NCI-H128 (cell line): ENCODE data around the gene VAMP5.
A peak's percentile ranks its signal among the peaks of the same experiment; 100 is the strongest.
"Not testable (repeated sequence)": the region's sequence is repeated elsewhere in the genome, so short reads cannot be mapped to it uniquely, and the experiment has no call there.

ENCODE experiments used
- DNase-seq: peaks from one replicate; lab custom pipeline; 2025; ENCODE audit not compliant: unreplicated experiment; lab: John Stamatoyannopoulos, UW

Gene VAMP5

DNA sequence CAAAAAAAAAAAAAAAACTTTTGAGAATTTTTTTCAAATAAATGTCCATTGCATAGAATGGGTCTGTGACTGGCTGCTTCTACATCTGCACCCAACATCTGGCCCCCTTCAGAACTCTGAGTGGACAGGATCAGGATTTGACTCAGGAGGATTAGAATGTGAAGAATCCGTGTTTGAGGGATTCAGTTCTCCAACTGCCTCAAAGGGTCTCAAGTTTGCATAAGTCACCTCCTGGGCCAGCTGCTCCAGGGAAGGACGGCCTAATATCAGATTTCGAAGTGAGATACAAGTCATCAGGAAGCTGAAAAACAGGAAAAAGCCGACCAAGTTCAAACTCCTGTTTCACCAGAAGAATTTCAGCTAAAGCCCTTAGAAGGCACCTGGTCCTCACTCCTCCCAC, 34.4 kb upstream of the VAMP5 start:
- DNase-seq, result no peak

DNA sequence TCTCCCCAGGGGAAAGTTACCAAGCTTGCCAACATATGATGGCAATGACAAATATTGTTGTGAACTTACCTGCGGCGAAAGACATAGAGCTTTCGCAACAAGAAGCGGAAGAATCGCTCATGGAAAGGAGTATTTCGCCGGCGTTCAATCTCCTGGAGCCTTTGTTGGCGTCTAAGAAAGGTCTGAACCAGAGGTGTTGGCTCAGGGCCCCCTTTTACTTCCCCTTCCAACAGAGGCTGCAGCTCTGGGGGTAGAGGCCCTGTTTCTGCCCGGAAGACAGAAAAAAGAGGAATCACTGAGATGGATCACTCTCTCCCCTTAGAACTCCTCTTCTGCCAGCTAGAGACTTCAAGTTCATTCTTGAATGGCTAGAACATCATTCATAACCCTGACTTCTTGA, 33.7 kb upstream of the VAMP5 start:
- DNase-seq, result no peak

DNA sequence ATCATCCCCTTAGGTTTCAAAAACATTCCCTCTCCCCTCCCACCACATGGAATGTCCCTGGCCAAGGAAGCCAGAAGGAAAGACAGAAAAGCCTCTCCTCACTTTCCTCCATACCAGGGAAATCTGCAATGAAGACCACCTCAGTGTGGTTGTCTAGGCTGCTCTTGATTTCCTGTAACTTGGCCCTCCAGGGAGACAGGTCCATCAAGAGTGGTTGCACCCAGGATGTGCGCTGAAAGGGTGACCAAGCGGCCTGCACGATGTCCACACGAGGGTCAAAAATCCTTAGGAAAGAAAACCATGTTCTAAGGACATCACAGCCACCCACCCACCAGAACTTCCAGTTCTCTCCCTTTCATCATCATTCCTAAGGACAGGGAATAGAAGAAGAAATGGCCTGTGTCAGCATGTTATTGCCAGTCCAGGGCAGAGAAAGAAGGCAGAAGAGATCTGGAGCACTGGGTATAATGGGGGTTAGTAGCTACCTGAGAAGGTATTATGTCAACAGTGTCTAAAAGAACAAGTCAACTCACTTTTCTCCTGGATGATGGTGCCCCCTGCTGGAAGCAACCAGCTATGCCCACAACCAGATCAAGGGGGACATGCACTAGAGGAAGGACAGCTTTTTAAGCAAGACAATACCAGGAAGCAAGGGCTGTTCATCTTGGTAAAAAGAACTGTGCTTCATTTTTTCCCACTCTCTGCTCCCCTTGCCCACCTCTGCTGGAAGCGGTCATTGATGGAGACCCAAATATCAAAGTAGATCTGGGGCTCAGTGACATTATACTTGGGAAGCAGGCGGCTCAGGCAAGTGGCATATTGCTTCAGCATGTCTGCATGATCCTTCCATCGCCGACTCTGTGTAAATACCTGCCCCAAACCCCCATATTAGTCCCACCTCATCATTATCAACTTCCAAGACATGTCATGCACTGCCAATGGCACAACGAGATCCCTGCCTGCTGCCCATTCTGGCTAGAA, 32.2 kb upstream of the VAMP5 start:
- peak; percentile 63 for DNase-seq

DNA sequence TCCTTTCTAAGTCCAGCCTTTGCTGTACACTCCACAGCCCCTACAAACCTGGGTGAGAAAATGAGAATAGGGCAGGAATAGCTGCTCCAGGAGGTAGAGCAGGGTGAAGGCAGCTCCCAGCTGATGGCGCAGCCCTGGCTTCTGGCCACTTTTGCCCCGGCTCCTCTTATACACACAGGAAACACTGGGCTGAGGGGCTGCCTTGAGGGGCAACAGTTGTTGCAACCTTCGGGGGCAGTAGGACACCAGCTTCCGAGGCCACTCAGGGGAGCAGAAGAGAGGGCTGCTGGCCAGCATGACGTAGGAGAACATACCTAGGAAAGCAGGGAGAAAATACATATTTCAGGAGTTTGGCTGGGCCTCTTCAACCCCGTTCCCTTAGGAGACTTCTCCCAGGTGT, 31.0 kb upstream of the VAMP5 start:
- DNase-seq, result no peak

DNA sequence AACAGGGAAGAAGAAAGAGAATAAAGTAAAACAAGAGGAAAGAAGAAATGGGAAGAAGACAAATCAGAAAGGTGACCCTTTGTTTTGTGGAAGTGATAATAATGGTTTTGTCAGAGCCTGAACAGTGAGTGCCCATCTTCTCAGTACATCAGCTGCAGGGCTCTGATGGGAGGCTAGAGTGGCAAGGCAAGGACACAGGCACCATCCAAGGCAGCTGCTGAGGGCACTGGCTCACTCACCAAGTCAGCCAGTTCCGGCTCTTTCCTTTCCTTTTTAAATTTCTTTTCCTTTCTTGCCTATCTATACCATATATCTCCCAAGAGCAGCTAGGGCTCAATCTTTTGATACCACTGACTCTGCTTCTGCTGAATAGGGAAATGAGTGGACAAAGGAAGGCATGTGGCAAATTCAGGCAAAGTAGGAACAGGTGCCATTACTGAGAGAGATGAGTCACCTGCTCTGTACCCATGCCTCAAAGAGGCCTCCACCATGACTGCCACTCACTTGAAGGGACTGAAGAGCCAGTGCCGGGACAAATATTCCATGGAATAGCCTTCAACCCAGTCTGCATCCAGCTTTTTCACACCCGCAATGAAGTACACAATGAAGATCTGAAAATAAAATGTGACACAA, 29.1 kb upstream of the VAMP5 start:
- DNase-seq, result no peak

DNA sequence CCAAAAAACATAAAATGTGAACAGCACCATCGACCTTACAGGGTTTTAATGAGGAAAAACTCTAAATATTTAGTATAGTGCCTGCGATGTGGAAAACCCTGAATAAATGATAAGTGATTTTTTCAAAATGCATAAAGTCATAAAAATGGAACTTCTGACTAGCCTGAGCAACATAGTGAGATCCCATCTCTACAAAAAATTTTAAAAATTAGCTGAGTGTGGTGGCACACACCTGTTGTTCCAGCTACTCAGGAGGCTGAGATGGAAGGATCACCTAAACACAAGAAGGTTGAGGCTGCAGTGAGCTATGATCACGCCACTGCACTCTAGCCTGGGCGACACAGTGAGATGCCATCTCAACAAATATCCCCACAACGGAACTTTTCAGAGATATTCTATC, 27.1 kb upstream of the VAMP5 start:
- no peak for DNase-seq

DNA sequence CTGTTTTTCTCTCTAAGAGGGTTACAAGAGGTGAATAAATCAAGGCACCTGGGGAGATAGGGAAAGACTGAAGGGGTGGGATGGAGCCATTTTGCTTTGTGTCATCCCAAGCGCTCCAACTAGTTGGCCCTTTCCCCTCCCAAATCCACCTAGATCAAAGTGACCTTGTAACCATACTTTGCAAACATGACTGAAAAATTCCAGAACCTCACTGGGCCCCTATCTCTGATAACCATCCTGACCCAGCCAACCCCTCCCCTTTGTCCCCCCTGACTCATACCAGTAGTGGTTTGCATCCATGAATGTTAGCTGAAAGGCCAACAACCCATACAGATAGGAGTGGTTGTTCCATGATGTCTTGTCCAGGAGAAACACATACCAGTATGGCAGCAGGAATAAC, 26.1 kb upstream of the VAMP5 start:
- no peak for DNase-seq

DNA sequence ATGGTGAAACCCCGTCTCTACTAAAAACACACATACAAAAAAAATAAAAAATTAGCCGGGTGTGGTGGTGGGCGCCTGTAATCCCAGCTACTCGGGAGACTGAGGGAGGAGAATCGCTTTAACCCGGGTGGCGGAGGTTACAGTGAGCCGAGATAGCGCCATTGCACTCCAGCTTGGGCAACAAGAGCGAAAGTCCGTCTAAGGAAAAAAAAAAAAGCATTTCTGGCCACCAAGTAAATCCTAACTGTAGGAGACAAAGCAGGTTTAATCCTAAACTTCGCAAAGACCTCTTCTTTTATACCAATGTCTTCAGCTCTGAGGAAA, 23.9 kb upstream of the VAMP5 start:
- DNase-seq, result not testable (repeated sequence)

DNA sequence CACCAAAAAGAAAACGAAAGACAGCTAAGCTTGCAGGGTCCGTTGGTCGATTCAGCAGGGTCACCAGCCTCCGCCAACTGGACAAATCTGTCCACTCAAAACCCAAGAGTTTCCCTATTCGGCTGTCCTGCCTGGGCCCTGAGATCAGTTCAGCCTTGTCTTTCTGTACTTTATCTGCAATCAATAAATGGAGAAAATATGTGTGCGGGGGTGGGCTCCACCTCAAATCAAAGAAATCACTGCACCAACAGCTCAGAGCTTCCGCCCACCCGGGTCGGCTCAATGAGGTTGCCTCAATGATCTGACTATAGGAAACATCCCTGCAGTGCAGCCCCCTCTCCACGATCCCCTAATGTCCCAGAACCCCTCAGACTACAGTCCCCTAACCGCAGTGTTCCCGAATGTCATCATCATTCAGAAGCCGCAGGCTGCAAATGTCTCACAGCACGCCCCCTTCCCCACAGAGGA, 23.4 kb upstream of the VAMP5 start:
- DNase-seq, result no peak

DNA sequence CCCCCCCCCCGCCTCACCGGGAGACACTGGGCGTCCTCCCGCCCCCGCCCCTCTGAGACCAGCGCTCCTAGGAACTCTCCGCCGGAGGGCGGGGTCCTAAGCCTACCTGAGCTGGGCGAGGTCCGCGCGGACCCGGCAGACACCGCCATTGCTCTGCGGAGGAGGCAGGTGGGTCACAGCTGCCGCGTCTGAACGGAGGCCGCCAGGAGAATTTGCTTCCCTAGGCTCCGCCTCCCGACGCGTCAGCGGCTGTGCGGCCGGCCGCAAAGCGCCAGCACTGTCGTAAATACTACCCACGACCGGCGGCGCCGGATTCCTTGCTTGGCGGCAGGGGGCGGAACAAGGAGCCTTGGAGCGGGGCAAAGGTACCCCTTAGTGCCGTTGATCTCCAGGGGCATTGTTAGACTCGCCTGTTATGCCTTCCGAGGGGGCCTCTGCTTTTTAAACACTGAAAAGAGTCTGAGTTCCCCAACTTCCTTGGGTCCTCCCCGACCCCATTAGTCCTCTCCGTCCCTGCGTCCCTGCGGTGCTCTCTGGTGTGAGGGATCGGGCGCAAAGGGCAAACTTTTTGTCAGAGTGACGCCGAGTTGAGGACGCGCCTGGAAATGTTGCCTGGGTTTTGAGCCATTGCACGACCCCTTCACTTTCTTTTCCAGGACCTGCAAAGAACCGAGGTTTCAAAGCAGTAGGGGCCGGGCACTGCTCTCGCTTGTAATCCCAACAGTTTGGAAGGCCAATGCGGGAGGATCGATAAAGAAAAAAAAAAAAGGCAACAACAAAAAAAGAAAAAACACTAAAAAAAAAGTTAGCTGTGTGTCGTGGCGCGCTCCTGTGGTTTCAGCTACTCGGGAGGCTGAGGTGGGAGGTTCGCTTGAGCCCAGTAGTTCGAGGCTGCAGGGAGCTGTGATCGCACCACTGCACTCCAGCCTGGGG, 22.7 kb upstream of the VAMP5 start, which contains the start of gene GGCX:
TSS of gene GGCX (minus strand) at position 214 of the 933 bp plus-strand sequence. CDS start at position 149, 65 bp downstream.
- DNase-seq, result peak; percentile 93

DNA sequence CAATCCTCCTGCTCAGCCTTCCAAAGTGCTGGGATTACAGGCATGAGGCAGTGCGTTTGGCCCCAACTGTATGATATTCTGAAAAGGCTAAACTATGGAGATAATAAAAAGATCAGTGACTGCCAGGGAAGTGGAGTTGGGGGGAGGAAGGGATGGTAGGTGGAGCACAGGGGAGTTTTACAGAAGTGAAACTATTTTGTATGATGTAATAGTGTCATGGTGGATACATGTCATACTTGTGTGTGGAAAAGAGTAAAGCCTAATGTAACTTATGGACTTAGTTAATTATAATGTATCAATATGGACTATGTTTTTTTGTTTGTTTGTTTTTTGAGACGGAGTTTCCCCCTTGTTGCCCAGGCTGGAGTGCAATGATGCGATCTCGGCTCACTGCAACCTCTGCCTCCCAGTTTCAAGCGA, 20.1 kb upstream of the VAMP5 start:
- no peak for DNase-seq

DNA sequence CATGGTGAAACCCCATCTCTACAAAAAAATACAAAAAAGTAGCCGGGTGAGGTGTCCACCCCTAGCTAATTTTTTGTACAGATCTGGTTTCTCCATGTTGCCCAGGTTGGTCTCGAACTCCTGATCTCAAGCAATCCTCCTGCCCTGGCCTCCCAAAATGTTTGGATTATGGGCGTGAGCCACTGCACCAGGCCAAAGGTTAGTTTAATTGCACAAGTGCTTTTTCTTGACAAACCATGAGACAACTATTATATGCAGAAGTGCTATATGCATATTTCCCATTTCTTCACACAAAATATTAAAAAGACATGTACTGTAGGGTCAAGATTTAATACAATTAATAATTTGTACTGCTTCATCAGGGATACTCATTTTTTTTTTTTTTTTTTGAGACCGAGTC, 18.0 kb upstream of the VAMP5 start:
- DNase-seq, result no peak

DNA sequence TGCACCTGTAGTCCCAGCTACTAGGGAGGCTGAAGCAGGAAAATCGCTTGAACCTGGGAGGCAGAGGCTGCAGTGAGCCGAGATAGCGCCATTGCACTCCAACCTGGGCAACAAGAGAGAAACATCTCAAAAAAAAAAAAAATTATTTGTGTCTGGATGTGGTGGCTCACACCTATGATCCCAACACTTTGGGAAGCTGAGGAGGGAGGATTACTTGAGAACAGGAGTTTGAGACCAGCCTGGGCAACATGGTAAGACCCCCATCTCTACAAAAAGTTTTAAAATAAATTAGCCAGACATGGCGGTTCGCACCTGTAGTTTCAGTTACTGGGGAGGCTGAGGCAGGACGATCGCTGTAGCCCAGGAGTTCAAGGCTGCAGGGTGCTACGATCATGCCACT, 8.5 kb upstream of the VAMP5 start:
- no peak for DNase-seq

DNA sequence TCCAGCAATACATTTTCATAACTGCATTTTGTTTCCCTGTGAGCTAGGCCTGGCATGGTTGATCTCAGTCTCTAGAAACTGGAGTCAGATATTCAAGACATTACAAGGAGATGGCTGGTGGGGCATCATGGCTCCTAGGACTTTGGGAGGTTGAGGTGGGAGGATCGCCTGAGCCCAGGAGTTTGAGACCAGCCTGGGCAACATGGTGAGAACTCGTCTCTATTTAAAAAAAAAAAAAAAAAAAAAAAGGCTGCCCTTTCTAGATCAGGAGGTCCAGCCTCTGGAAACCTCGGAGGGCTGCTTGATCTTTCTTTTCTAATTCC, 7.2 kb upstream of the VAMP5 start:
- no peak for DNase-seq

DNA sequence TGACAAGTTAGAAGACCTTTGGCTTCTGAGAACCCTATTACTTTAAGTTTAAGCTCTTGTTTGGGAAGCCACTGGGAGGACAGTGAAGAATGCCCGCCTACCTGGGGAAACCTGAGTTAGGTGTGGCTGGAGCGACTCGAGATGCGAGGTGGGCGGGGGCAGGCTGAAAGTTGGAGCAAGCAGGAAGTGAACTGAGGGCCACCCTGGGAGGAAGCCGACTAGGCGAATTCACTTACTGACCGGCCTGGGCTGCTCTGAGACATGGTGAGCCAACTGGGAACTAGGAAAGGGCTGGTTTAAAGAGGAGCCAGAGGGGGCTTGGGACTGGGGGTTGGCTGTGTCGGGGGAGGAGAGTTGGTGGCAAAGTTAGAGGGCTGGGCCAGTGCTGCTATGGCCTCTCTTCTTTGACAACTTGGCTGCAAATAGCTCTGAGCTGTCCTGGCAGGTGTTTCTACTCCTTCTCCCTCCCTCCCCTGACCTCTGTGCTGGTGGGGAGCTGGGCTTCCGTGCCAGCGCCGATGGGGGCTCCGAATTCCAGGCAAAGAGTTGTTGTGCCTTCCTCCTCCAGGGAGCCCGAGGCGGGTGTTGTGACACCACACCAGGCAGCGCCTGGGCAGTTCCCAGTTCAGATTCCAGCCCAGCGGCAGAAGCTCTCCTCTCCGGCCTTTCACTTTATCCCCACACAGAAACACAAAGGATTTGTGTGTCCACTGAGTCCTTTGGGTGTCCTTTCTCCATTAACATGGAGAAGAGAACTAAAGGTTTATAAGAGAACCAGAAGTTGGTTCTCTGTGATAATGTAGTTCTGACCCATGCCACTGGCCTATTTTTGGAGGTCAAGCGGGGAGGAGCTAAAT, 6.6 kb upstream of the VAMP5 start, which contains the start of gene VAMP8:
TSS of gene VAMP8 (plus strand) at position 201 of the 857 bp plus-strand sequence. CDS start at position 262, 61 bp downstream.
- DNase-seq, result no peak

DNA sequence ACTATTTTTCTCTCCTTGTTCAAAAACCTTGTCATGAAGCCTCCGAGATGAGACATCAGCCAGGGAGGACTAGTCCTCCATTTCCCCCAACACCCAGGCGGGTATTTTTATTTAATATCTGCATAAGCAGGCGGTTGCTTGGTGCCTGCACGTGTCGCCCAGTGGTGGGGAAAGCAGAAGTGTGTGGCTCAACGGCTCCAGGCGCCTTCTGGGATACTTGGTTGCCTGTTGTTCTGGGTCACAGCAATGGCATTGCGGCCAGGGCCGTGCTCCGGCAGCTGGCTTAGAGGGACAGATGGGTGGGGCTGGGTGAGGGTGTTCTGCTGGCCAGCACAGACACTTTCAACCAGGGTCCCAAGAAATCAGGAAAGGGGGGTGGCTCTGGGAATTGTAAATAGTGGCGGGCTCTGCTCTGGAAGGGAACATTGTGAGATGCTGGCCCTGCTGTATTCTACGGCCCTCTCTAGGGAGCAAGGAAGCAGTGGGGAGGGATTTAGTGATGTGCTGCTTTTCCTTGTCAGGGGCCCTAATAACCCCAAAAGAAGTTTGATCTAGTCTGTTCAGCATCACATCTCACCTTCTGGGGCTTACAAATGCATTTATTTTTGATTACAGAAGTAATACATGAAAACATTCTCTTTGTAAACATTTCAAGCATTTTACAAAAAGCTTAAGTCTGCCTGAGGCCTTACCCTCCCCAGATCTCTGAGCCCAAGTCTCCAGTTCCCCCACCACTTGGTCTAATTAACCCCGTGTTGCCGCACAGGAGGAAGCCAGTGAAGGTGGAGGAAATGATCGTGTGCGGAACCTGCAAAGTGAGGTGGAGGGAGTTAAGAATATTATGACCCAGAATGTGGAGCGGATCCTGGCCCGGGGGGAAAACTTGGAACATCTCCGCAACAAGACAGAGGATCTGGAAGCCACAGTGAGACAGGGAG, 5.7 kb upstream of the VAMP5 start:
- DNase-seq, result no peak

DNA sequence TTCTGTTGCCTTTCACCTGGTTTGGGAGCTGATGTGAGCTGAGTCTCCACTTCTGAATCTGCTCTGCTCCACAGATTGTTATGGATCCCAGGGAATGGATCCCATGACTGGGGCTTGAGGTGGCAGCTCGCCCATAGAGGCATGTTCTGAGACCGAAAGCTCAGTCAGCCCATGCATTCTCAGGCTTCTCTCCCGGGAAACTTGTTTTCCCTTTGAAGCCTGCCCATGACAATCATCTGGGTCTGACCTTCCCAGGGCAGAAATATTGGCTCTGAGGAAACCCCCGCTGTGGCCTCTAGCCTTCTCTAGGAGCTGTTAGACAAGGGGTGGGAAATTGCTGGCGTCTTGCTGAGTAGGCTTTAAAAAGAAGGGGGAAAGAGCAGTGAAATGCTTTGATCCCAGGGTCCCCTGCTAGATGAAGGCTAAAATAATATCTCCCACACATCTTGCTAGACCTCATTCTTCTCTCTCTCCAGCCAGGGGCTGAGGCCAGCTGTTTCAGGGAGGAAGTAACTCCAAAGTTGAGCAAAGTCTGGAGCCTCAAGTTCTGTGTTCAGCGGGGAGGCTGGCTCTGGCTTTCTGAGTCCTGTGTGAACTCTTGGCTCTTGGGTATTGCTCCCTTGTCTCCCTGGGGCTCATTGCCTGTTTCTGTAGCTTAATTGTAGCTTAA, 4.8 kb upstream of the VAMP5 start:
- no peak for DNase-seq

DNA sequence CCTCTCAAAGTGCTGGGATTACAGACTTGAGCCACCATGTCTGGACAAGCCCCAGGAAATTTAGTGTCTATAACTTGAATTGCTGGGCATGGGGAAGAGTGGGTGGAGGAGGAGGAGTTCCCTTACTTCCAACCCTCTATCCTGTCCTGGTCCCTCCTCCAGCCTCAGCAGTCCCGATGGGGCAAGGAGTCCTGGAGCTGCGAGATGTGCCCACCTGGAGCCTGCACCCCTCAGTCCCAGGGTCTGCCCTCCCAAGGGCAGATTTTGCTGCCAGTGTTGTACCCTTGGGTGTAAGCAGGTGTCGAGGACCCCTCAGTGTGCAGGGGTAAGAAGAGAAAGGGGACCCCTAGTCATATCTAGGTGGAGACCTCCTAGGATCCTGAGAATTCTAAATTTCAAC, 4.0 kb upstream of the VAMP5 start:
- no peak for DNase-seq

DNA sequence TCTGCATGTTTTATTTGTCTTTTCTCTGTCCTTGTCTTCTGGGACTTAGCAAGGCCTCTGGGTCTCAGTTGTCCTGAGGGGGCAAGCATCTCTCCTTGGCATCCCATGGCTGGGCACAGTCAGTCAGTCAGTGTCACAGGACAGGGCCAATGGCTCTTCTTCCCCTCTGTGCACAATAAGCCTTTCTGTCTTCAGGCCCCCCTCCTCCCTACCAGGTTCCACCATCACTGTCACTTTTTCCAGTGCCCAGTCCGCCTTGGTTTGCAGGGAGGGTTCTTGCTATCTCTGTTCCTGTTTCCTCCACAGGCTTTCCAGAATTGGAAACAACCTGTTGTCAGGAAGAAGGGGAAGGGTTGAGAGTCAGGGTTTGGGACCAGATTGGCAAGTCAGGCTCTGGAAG, 1.7 kb upstream of the VAMP5 start:
- DNase-seq, result no peak
